ENCODE data around the gene C19orf38. TPM values are rescaled to one million over a fixed set of nuclear protein-coding genes. Genes with fewer than 3 reads are reported as not detected.

C19orf38 gene
- total and polyA plus RNA-seq, 4 donors, result 0.97 to 3.9 (median 1.5) TPM

GRCh38 chr19:10870955-10871603 is 22.9 kb downstream of the C19orf38 start, which contains the start of gene CARM1:
Gene CARM1, plus strand, starts transcription at chr19:10871553. Its CDS starts 150 bp downstream, at chr19:10871703.
- DNase-seq (ENCODE audit: low spot score), result peak; percentile 100
- Histone ChIP-seq H3K36me3 (ENCODE audit: control insufficient read depth in 4 of 4, insufficient read depth in 3 of 4, low read depth in 1 of 4, low read length in 3 of 4) (no peaks in the 10 kb centered on the region), H3K4me3 (ENCODE audit: low read depth in 1 of 3, low read length in 3 of 3) (peak within 1 kb of the TSS; percentile 67 to 88 (median 71)), H3K27me3 (ENCODE audit: control insufficient read depth in 4 of 4, insufficient read depth in 4 of 4, low read length in 3 of 4) (no peaks in the 10 kb centered on the region), H3K4me1 (ENCODE audit: control insufficient read depth in 4 of 4, insufficient read depth in 4 of 4, low read length in 3 of 4) (peaks cover 7 to 12% (median 8%) of the 10 kb centered on the region in 4 donors), H3K9me3 (ENCODE audit: control insufficient read depth in 4 of 4, low read length in 3 of 4) (no peaks in the 10 kb centered on the region), H3K9ac (ENCODE audit: low read depth in 1 of 2, low read length in 2 of 2) (peak within 1 kb of the TSS; percentile 56 to 63), H3K27ac (ENCODE audit: low read depth in 1 of 2, low read length in 2 of 2) (peak within 1 kb of the TSS; percentile 60 to 69)
- TF ChIP-seq GABPA (IDR thresholded peaks at IDR 0.05 in 1 of 2, conservative IDR thresholded peaks at IDR 0.05 in 1 of 2) (no peak), FOXA1 (IDR thresholded peaks at IDR 0.05) (no peak), HNF4A (conservative IDR thresholded peaks at IDR 0.05) (no peak), EGR1 (IDR thresholded peaks at IDR 0.05; ENCODE audit: low read depth in 2 of 2) (peak in 1 of 2 donors; percentile 26), CTCF (IDR thresholded peaks at IDR 0.05; ENCODE audit: low read depth, low read length, missing input control) (peak; percentile 97), JUND (IDR thresholded peaks at IDR 0.05) (no peak), NR2F2 (IDR thresholded peaks at IDR 0.05) (no peak), TAF1 (conservative IDR thresholded peaks at IDR 0.05) (no peak), RXRA (IDR thresholded peaks at IDR 0.05) (peak in 1 of 2 donors; percentile 5), RAD21 (IDR thresholded peaks at IDR 0.05) (peak; percentile 36 to 57), HNF4G (IDR thresholded peaks at IDR 0.05) (no peak), FOXA2 (IDR thresholded peaks at IDR 0.05) (no peak), ZBTB33 (IDR thresholded peaks at IDR 0.05) (no peak), YY1 (IDR thresholded peaks at IDR 0.05) (no peak), SP1 (IDR thresholded peaks at IDR 0.05) (peak; percentile 62)
- TF ChIP-seq, protein P1, sequence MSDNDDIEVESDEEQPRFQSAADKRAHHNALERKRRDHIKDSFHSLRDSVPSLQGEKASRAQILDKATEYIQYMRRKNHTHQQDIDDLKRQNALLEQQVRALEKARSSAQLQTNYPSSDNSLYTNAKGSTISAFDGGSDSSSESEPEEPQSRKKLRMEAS (IDR thresholded peaks at IDR 0.05), result no peak
- TF ChIP-seq, protein P2, sequence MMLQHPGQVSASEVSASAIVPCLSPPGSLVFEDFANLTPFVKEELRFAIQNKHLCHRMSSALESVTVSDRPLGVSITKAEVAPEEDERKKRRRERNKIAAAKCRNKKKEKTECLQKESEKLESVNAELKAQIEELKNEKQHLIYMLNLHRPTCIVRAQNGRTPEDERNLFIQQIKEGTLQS (IDR thresholded peaks at IDR 0.05), result no peak
- TF ChIP-seq, protein P3, sequence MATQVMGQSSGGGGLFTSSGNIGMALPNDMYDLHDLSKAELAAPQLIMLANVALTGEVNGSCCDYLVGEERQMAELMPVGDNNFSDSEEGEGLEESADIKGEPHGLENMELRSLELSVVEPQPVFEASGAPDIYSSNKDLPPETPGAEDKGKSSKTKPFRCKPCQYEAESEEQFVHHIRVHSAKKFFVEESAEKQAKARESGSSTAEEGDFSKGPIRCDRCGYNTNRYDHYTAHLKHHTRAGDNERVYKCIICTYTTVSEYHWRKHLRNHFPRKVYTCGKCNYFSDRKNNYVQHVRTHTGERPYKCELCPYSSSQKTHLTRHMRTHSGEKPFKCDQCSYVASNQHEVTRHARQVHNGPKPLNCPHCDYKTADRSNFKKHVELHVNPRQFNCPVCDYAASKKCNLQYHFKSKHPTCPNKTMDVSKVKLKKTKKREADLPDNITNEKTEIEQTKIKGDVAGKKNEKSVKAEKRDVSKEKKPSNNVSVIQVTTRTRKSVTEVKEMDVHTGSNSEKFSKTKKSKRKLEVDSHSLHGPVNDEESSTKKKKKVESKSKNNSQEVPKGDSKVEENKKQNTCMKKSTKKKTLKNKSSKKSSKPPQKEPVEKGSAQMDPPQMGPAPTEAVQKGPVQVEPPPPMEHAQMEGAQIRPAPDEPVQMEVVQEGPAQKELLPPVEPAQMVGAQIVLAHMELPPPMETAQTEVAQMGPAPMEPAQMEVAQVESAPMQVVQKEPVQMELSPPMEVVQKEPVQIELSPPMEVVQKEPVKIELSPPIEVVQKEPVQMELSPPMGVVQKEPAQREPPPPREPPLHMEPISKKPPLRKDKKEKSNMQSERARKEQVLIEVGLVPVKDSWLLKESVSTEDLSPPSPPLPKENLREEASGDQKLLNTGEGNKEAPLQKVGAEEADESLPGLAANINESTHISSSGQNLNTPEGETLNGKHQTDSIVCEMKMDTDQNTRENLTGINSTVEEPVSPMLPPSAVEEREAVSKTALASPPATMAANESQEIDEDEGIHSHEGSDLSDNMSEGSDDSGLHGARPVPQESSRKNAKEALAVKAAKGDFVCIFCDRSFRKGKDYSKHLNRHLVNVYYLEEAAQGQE (IDR thresholded peaks at IDR 0.05), result no peak
- WGBS, result under 1% methylated on average over 99 of the region's 99 CpGs
